GM21381 (cell line): ENCODE results near the gene CACNA1B.
"Not testable (repeated sequence)": the region's sequence is repeated elsewhere in the genome, so short reads cannot be mapped to it uniquely, and the experiment has no call there.

Experiments
- ATAC-seq: cut with Tn5 transposase; IDR thresholded peaks from one replicate; pipeline ENCODE4 v1.9.1; 2021; ENCODE audit warnings: mild to moderate bottlenecking, moderate library complexity; ENCODE audit not compliant: unreplicated experiment

CACNA1B gene

DNA sequence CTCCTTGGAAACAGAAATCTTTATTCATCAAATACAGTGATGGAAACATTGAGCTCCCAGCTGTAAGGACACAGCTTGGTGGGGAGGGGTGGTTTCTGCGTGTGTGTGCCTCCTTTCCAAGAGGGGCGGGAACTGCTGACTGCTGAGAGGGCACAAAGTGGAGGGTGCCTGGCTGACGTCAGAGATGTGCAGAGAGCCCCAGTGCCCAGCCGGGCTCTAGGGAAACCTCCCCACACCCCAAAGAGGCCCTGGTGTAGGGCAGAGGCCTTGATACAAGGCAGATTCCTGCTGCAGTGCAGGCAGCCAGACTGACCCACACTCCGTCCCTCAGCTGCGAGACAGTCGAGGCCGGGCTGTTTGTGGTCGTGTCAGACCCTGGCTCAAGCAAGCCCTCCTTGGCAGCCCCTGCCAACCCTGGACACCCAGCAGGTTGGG lies 191.0 kb downstream of the CACNA1B start:
- ATAC-seq = no peak

DNA sequence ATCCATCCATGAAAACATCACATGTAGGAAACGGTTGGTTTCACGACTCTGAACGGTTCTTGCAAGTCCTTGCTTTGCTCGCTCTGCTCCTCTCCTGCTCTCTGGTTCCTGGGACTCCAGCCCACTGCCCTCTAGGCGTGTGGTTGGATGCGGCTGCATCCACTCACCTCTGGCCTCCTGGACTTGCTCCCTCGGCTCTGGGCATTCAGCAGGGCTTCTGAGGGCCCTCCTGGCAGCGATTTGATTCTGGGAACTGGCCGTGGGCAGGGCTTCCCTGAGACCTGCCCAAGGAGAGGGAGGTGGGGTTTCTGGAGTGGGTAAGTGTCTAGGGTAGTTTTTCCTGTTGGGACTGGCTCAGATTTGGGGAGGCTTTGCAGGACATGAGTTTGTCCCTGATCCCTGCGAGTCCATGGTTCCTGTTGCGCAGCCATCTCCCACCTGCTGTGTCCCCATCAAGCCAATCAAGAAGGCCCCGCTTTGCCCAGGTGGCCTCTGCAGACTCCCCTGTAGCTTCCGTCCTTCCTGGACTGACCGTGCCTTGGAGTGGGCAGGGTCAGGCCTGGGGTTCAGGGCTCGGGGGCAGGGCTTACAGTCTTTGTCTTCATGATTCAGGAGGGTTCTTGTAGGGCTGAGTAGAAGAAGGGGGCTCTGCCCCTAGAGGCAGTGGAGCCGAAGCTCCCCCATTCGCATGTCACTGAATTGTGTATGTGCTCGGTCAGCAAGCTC lies 192.3 kb downstream of the CACNA1B start:
- ATAC-seq = no peak

DNA sequence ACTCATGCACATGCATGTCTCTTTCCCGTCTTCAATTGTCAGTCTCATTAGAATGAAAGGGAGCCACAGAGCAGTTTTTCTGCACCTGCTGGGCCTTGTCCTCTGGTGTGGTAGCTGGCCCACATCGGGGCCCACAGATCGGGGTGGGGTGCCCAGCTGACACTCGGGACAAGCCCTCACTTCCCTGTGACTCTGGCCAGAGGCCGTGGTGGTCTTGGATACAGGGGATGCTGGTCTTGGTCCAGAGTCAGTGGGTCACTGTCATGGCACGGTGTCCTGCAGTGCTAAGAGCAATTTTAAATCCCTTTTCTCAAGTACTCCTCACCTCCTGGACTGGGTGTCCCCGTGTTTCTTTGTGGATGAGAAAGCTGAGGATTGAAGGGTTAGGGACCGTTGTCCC lies 193.2 kb downstream of the CACNA1B start:
- no peak for ATAC-seq

DNA sequence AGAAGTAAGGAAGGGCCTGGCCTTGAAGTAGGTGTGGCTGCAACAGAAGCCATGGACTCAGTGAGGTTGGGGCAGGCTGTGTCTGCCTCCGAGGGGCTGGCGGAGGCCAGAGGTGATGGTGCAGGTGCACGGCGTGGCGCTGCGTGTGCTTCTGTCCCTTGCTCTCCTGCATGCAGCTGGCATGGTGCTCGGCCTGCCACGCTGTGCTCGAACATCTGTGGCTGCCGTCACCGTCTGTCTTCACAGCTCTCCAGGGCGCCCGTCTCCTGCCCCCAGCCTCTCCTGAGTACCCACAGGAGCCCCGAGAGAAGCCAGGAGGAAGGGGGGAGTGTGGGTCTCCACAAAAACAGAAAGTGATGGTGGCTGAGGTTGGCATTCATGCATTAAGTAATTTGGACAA lies 193.7 kb downstream of the CACNA1B start:
- ATAC-seq = no peak

DNA sequence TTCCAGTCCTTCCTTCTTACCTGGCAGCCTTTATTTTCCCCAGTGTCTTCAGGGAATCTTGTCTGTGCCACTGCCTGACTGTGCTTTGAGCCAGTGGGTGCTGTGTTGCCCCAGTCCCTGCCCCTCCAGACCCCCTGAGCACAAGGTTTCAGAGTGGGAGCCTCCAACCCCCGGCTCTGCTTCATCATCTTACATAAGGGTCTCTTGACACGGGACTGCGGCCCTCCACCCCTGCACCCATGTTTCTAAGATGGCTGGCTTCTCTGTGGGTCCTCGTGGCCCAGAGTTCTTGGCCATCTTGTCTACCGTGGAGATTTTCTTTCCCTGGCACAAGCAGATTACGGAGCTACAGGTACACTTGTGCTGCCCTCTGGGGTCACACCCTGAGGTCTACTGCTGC lies 194.1 kb downstream of the CACNA1B start:
- no peak for ATAC-seq

DNA sequence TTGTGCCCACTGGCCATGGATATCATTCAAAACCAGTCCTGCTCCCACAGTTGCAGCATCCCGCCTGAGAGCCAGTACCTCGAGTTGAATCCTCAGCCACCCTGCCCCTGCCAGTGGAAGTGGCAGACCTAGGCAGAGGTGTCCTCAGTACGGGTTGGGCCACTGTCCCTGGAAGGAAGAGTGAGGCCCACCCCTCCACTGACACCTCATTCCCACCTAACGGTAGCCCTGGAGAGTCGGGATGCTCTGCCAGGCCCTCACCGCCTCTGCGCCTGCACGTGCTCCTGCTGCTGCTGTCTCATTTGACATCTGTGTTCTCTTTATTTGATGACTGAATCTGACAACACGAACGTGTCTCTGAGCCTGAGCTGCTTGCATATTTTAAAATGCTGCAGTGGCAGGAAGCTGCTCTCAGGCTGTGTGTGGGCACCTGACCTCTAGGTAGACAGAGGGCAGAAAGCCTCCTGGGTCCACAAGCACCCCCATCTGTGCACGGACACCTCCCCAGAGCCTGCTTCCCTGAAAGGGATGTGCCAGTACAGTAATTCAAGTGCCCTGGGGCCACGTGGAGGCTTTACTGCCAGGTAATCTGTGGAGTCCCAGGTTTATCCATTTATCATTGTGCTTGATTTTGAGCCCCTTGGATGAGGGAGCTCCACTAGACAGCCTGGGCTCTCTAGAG lies 194.7 kb downstream of the CACNA1B start:
- no peak for ATAC-seq

DNA sequence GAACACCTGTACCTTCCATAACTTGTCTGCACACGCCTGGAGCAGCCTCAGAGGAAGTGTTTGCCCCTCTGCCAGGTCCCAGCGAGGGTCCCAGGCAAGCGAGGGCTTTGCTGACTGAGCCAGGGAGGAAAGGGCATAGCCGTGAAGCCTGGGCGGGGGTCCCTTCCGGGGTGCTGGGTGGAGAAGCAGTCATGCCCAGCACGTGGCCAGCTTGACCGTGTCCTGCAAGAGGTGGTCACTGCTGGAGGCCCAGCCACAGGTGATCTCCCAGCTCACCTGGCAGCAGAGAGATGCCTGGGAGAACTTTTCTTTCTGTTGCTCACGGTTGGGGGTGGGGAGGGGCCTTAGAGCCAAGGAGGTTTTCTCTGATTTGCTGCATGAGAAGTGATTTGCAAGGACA lies 195.3 kb downstream of the CACNA1B start:
- no peak for ATAC-seq

DNA sequence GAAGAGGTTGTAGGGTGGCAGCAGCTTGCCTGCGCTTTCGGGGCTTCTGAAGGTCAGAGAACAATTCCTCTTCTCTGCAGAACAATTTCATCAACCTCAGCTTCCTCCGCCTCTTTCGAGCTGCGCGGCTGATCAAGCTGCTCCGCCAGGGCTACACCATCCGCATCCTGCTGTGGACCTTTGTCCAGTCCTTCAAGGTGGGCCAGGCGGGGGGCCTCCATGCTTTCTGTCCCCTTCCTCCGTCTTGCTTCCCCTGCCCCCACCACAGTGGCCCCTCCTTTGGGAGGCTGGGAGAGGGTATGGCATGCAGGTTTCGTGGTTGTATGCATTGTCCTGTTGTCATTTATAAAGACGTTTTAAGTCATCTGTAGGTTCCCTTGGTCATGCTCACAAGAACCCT lies 195.8 kb downstream of the CACNA1B start:
- ATAC-seq = no peak

DNA sequence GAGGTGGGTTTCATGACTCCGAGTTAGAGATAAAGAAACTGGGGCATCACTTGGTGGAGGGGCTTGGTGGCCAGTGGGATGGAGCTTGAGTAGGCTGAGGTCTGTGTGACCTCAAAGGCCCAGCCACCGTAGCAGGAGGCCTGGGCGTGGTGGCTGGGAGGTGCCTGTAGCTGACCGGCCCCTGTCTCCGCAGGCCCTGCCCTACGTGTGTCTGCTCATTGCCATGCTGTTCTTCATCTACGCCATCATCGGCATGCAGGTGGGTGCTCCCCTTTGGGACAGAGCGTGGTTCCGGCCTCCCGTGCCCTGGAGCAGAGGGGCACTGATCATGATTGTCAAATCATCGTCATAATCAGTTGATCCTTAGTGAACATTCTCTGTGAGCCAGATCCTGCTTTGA lies 196.2 kb downstream of the CACNA1B start:
- ATAC-seq = no peak

DNA sequence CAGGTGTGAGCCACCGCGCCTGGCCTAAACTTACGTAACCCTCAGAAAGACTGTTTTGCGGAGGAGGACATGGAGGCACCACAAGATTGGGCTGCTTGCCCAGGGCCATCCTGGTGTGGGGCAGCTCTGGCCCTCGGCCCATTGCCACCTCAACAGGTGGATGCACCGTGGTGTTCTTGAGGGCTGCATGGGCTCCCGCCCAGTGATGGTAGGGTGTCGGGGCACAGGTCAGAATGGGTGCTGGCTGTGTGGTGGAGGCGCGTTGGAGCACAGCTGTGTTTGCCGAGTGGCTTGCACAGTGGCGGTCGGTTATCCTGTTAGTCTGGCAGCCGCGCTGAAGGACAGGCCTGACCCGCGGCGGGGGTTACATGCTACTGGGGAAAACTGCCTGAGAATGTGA lies 196.9 kb downstream of the CACNA1B start:
- no peak for ATAC-seq

DNA sequence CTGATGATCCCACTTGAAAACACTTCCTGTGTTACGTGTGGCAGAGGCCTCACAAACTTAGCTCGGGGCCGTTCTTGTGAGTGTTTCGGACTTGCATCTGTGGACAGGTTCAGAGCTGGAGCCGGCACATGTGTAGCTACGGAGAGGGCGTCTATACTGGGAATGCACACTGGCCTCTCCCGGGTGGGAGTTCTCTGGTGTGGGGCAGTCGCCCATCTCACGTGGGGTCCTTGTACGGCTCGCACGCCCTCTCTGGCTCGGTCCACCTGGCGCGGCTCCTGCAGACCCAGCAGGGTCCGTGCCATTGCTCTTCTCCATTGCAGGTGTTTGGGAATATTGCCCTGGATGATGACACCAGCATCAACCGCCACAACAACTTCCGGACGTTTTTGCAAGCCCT lies 197.9 kb downstream of the CACNA1B start:
- ATAC-seq = no peak

DNA sequence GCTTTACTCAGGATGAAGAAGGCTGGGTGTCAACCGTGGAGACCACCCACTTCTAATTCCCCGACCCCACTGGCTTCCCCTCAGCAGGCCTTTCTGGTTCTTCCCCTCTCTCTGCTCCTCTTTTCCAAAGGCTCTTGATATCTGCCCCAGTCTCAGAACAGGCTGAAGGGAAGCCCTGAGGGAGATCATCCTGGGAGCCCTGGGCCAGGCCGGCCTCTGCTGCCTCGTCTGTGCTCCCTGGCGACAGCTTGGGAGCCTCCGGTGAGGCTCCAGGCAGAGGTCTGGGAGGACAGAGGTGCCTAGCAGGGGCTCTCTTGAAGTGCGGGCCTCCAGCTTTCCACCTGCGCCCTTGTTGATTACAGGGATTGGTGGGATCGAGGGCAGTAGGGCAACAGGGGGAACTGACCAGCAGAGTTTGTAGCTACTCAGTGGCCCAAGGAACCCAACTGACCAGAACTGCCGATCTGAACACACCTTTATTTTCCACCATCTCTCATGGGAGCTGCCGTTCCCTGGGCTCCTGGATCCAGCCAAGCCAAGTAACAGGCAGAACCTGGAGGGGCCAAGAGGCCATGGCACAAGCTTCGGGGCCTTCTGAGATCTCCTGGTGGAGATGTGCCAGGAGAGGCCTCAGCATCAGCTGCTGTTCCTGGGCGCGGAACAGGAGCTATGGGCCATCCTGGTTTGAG lies 198.5 kb downstream of the CACNA1B start:
- ATAC-seq = no peak

DNA sequence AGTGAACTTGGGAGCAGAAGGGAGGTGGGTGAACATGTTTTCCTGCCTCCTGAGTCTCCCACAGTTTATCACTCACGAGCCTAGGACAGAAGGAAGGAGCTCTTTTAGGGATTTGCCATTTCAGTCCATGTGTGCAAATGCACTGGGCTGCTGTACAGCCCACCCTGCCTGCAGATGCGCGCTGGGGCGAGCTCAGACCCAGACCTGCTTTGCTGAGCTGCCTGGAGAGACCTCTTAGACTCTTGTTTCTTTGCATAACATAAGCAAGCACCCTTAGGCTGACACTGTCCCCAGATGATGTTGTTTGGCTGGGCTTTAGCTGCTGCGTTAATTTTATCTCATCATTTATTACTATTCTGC lies 199.0 kb downstream of the CACNA1B start:
- ATAC-seq = no peak

DNA sequence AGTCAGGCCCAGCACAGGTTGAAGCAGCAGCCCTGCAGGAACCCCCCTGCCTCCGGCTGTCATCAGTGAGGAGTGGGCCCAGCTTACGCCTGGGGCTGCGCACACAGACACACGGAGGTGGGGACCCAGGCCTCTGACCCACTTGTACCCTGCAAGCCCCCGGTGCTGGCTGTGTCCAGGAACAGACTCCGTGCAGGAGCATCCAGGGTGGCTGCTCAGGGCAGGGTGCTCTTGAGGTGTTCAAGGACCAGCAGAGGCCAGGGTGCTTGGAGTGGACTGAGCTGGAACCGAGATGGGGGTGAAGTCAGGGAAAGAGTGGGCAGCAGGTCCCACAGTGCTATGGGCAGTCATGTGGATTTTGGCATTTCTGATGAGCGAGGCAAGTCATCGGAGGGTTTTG lies 199.5 kb downstream of the CACNA1B start:
- no peak for ATAC-seq

DNA sequence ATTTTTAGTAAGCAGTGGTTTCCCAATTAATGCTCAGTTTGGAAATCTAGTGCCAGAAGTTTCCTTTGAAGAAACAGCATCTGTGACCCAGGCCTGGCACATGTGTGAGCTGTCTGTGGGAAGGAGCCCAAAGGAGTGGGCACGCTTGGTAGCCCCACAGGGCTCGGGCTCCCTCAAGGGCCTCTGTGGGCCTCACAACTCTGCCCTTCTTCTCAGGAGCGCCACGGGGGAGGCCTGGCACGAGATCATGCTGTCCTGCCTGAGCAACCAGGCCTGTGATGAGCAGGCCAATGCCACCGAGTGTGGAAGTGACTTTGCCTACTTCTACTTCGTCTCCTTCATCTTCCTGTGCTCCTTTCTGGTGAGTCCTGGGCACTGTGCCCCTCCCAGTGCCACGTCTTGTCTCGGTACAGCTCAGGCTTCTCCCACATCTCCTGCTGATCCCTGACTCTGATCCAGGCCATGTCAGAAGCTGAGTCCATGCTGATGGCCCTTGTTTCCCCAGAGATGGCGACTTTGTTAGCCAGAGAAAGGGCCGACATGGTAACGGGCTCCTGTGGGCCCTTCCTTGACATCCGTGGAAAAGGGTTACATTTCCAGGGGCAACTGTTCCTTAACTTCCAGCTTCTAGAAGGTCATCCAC lies 200.4 kb downstream of the CACNA1B start:
- no peak for ATAC-seq

DNA sequence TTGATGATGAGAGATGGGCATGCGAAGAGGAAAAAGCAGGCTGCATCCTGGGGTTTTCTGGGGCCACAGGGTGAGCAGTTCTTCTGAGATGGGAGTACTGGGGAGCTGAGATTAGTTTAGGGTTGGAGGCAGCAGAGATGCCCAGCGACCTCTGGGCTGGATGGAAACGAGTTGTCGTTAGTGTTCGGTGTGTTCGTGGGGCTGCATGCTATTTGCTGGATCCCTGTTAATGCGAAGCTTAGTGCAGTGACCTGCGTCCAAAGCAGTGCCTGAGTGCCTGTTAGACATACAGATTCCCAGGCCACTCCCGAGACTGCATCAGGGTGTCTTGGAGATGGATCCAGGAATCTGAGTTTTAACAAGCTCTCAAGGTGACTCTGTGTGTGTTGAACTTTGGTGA lies 201.3 kb downstream of the CACNA1B start:
- no peak for ATAC-seq

DNA sequence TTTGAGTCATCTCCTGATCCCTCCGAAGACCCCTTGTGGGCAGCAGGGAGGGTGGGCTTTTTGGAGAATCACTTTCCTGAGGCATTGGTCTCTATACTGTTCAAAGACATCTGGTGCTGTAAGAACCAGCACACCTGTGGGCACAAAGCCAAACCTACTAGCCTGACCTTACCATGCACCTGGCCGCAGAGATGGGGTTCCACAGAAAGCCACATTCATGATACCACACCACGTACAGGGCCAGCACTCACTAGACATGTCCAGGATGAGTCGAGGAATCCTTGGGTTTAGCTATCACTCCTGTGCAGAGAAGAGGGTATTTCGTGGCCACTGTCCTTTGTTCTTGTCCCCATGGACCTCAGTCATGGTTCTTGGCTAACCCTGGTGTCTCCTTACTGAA lies 203.4 kb downstream of the CACNA1B start:
- ATAC-seq = no peak

DNA sequence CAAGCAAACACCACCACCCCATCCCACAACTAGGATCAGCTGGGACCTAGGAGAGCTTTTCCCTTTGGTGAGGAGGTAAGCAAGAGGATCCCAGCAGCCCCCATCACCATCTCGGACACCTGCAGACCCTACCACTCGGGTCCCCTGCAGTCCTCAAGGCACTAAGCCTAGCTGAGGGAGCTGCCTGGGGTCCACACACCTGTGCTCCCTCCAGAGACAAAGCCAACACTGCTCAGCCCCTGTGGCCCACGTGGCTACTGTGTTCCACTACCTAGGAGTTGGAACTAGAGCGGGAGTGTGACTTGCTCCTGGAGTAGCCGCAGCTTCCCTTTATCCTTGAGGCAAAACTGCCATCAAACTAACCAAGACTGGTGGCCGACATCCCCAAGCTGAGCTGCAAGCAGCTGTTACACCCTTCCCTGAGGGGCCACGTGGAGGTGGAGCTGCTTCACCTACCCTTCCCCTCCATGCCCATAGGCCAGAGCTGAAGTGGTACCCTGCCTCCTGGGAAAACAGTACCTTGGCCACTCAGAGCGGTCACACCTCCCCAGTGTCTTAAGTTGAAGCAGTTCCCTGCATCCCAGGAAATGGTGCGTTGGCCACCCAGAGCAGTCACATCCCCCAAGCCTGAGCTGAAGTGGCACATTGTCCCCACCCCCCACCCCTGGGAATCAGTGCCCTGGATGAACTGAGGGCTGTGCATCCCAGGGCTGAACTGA lies 205.5 kb downstream of the CACNA1B start:
- ATAC-seq = no peak

DNA sequence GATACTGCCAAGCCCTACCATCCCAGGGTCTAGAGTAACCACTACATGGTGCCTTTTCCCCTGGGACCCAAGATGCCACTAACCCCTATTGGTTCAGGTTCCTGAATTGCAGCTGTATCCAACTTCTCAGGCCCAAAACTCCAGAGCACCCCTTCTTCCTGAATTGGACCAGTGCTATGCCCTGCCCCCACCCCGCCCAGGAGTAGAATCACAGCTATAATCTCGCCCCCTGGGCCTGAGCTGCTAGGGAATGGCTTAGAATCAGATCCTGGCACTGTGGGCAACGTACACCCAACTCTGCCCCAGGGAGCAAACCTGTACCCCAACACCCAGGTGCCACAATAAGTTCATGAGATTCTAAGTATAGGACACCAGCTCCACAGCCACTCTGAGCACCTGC lies 206.3 kb downstream of the CACNA1B start:
- no peak for ATAC-seq

DNA sequence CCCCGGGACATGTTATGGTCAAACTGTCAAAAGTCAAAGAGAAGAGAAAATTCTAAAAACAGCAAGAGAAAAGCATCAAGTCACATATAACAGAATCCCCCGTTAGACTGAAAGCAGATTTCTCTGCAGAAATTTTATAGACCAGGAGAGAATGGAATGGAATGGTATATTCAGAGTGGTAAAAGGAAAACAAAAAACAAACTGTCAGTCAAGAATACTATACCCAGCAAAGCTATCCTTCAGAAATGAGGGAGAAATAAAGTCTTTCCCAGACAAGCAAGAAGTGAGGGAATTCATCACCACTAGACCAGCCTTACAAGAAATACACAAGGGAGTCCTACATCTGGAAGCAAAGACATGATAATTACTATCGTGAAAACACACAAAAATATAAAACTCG lies 208.0 kb downstream of the CACNA1B start:
- no peak for ATAC-seq

DNA sequence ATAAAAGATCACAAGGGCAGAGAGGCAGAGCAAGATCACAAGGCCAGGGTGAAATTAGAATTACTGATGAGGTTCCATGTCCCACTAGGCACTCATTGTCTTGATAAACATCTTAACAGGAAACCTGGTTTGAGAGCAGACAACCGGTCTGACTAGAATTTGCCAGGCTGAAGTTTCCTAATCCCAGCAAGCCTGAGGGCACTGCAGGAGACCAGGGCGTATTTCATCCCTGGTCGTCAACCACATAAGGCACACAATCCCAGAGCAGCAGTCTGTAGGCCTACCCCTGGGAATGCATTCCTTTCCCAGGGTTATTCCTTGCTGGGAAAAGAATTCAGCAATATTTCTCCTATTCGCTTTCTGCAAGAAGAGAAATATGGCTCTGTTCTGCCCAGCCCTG lies 214.5 kb downstream of the CACNA1B start:
- ATAC-seq = not testable (repeated sequence)
